OCI-LY7 (cell line): ENCODE measurements around the gene ZNF343. TPM values are rescaled to one million over a fixed set of nuclear protein-coding genes. Genes with fewer than 3 reads are reported as not detected.

Experiments
- BruUV-seq: library from RNA; stranded (reverse); fragments of 400-500 nt; replicated peaks from 2 replicates; lab custom pipeline; 2021; lab: Mats Ljungman, UMichigan
- CTCF ChIA-PET: fragments of 300-600 bp; sonication (Branson Sonifier 250); formaldehyde crosslinking; loops from one replicate; lab custom pipeline; 2022; ENCODE audit warnings: antibody characterized with exemption; ENCODE audit not compliant: unreplicated experiment; lab: Charles Lee
- POLR2A ChIA-PET: fragments of 300-600 bp; sonication (Branson Sonifier 250); formaldehyde crosslinking; loops from one replicate; lab custom pipeline; 2022; ENCODE audit warnings: antibody characterized with exemption; lab: Charles Lee
- DNase-seq: peaks from one replicate; pipeline ENCODE4 v3.0.0-alpha.2; 2015; ENCODE audit warnings: low spot score
- H2AFZ ChIP-seq: fragments of 200-600 bp; sonication (generic), shearing (Covaris generic); 2 replicates; pipeline ENCODE4 v1.6.1; 2014; ENCODE audit warnings: mild to moderate bottlenecking, antibody characterized with exemption, low read length, moderate library complexity
- H3K27ac ChIP-seq: fragments of 200-600 bp; sonication (generic); 2 replicates; pipeline ENCODE4 v1.5.1; 2014; ENCODE audit warnings: mixed run types, low read depth, mild to moderate bottlenecking, moderate library complexity, low read length, inconsistent platforms; ENCODE audit not compliant: poor library complexity, severe bottlenecking
- H3K36me3 ChIP-seq: fragments of 200-600 bp; sonication (generic); 2 replicates; pipeline ENCODE4 v1.6.1; 2014; ENCODE audit warnings: mild to moderate bottlenecking, antibody characterized with exemption, low read length, moderate library complexity, mixed read lengths; ENCODE audit not compliant: insufficient read depth
- H3K4me1 ChIP-seq: fragments of 200-600 bp; sonication (generic); 2 replicates; pipeline ENCODE4 v1.5.1; 2014; ENCODE audit warnings: mild to moderate bottlenecking, low read length; ENCODE audit not compliant: insufficient read depth, poor library complexity, severe bottlenecking
- H3K4me2 ChIP-seq: fragments of 200-600 bp; sonication (generic); 2 replicates; pipeline ENCODE4 v1.6.1; 2014; ENCODE audit warnings: mild to moderate bottlenecking, low read length
- H3K4me3 ChIP-seq: fragments of 200-600 bp; sonication (generic); 2 replicates; pipeline ENCODE4 v1.5.1; 2014; ENCODE audit warnings: mild to moderate bottlenecking, low read depth, low read length; ENCODE audit not compliant: poor library complexity, severe bottlenecking
- H3K79me2 ChIP-seq: fragments of 200-600 bp; sonication (generic); 2 replicates; pipeline ENCODE4 v1.6.1; 2016; ENCODE audit warnings: low read depth, mild to moderate bottlenecking, low read length, moderate library complexity, mixed read lengths; ENCODE audit not compliant: insufficient read depth
- H3K9me2 ChIP-seq: fragments of 200-600 bp; sonication (generic); 2 replicates; pipeline ENCODE4 v1.6.1; 2016; ENCODE audit warnings: mild to moderate bottlenecking, low read length, mixed read lengths; ENCODE audit not compliant: insufficient read depth
- H3K9me3 ChIP-seq: fragments of 200-600 bp; sonication (generic); 2 replicates; pipeline ENCODE4 v1.6.1; 2014; ENCODE audit warnings: mild to moderate bottlenecking, mixed run types, low read length, mixed read lengths
- H4K20me1 ChIP-seq: fragments of 200-600 bp; sonication (generic); 2 replicates; pipeline ENCODE4 v1.6.1; 2014; ENCODE audit warnings: mild to moderate bottlenecking, antibody characterized with exemption, low read length, moderate library complexity, mixed read lengths; ENCODE audit not compliant: insufficient read depth
- EZH2phosphoT487 ChIP-seq: fragments of 200-600 bp; sonication (generic); IDR thresholded peaks from 2 replicates; pipeline ENCODE4 v1.6.1; 2018; ENCODE audit warnings: low read depth, borderline replicate concordance, mild to moderate bottlenecking, mixed run types, antibody characterized with exemption, low read length, moderate library complexity, mixed read lengths
- intact Hi-C: fragments of 100-400 bp; cut with micrococcal nuclease; formaldehyde crosslinking; loops from one replicate; pipeline ENCODE4 v1.10.0; 2022; ENCODE audit not compliant: unreplicated experiment
- total RNA-seq, 2 experiments: library from RNA; depleted of rRNA in 1 of 2; stranded (reverse); fragments of >200 nt in 1 of 2; shearing (Covaris generic) in 1 of 2; gene quantifications; 2 replicates each; pipeline ENCODE4 v1.2.3, GENCODE V29; 2014 to 2022
- TF ChIP-seq, protein P1 (sequence below): fragments of 200-600 bp; sonication (generic); conservative IDR thresholded peaks from 2 replicates; pipeline ENCODE4 v1.5.1; 2014; ENCODE audit warnings: mild to moderate bottlenecking, antibody characterized with exemption, low read length, moderate library complexity, mixed read lengths

Gene ZNF343
- total RNA-seq, 2 experiments from 2014 or later = 7.1 to 11.9 TPM

DNA sequence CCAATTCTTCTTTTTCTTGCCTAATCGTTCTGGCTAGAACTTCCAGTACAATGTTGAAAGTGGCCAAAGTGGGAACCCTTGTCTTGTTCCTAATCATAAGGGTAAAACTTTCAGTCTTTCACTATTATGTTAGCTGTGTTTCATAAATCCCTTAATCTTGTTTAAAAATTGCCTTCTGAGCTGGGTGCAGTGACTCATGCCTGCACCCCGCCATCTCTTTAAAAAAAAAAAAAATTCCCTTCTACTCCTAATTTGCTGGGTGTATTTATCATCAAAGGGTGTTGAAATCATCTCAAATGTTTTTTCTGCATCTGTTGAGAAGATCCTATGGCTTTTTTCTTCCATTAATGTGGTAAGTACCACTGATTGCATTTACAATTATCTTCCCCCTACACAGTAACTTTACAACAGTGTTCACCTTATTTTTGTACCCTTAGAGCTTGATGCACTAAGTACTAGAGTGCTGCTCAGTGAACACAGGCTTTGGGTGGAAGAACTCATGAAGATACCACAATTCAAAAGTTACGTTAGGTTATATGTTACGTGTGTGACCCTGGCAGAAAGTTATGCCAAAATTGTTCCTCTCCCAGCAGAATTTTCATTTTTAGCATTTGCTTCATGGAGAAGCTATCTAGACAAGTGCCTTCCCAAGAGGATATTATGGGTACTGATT is 47.8 kb downstream of the ZNF343 start:
- Histone ChIP-seq H2AFZ (no peak overlapping the region), H3K79me2 (peaks cover 15% of the 10 kb centered on the region; the same call in 1 of the 2 replicates), H4K20me1 (peaks cover 9% of the 10 kb centered on the region; the same call in 1 of the 2 replicates), H3K27ac (no peak overlapping the region), H3K9me3 (no peaks in the 10 kb centered on the region), H3K4me2 (no peak overlapping the region), H3K36me3 (peaks cover 90% of the 10 kb centered on the region), H3K4me1 (no peaks in the 10 kb centered on the region), H3K9me2 (no peaks in the 10 kb centered on the region), H3K4me3 (no peak overlapping the region)
- BruUV-seq = no TSS peak
- POLR2A ChIA-PET = interaction anchor here (0.6 to 1.7 kb wide), 4 partner anchors 8 to 561 kb away, joined by 3 to 5 read pairs (median 4); no protein-coding TSS in a partner anchor
- TF ChIP-seq EZH2phosphoT487 = no peak
- TF ChIP-seq, protein P1, sequence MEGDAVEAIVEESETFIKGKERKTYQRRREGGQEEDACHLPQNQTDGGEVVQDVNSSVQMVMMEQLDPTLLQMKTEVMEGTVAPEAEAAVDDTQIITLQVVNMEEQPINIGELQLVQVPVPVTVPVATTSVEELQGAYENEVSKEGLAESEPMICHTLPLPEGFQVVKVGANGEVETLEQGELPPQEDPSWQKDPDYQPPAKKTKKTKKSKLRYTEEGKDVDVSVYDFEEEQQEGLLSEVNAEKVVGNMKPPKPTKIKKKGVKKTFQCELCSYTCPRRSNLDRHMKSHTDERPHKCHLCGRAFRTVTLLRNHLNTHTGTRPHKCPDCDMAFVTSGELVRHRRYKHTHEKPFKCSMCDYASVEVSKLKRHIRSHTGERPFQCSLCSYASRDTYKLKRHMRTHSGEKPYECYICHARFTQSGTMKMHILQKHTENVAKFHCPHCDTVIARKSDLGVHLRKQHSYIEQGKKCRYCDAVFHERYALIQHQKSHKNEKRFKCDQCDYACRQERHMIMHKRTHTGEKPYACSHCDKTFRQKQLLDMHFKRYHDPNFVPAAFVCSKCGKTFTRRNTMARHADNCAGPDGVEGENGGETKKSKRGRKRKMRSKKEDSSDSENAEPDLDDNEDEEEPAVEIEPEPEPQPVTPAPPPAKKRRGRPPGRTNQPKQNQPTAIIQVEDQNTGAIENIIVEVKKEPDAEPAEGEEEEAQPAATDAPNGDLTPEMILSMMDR = no peak
- no peak for DNase-seq
- CTCF ChIA-PET = no interaction called here
- intact Hi-C loops = no loop called here

DNA sequence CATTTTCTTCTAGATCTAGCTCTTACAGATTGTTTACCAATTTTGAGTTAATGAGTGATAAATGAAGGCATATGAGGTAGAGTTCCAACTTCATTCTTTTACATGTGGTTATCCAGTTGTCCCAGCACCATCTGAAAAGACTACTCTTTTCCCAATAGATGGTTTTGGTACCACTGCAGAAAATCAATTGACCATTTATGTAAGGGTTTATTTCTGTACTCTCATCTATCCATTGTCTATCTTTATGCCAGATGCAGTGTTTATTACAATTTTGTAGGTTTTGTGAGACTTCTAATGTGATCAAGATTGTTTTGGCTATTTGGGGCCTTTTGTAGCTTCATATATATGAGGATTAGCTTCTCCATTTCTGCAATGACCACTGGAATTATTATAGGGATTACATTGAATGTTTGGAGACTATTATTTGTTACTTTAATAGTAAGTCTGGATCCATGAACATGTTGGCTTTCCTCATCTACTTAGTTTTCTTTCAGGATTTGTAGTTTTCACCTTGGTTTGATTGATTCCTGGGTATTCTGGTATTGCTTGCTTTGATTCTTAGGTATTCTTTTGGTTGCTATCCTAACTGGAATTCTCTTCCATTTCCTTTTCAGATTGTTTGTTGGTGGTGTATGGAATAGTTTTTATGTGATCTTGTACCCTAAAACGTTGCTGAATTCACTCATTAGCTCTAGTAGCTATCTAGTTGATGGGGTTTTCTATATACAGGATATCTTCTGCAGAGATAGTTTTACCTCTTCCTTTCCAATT is 48.5 kb downstream of the ZNF343 start:
- H3K4me3 ChIP-seq = no peak overlapping the region
- peaks cover 10% of the 10 kb centered on the region; the same call in 1 of the 2 replicates for H3K79me2 ChIP-seq
- H3K4me1 ChIP-seq = no peaks in the 10 kb centered on the region
- ChIA-PET POLR2A (interaction anchor here (0.6 to 1.7 kb wide), 4 partner anchors 8 to 647 kb away, joined by 3 to 5 read pairs (median 4); no protein-coding TSS in a partner anchor), CTCF (no interaction called here)
- H3K9me2 ChIP-seq = no peaks in the 10 kb centered on the region
- intact Hi-C loops = no loop called here
- no peak for DNase-seq
- TSS peak; percentile 4 for BruUV-seq
- peaks cover 83% of the 10 kb centered on the region for H3K36me3 ChIP-seq
- H3K4me2 ChIP-seq = no peak overlapping the region
- peaks cover 8% of the 10 kb centered on the region; the same call in 1 of the 2 replicates for H4K20me1 ChIP-seq
- TF ChIP-seq, protein P1 = no peak
- H3K27ac ChIP-seq = no peak overlapping the region
- no peaks in the 10 kb centered on the region for H3K9me3 ChIP-seq
- no peak overlapping the region for H2AFZ ChIP-seq
